Activated naive CD8-positive, alpha-beta T cell treated with anti-CD3 and anti-CD28 coated beads, Interleukin-2, amount 50 U/mL, for 16 hours (primary cell): ENCODE results near the gene CPNE4.

Experiments
- DNase-seq: peaks from one replicate; pipeline ENCODE4 v3.0.0-alpha.2; 2020; ENCODE audit warnings: low read depth, low spot score

The CPNE4 gene

DNA sequence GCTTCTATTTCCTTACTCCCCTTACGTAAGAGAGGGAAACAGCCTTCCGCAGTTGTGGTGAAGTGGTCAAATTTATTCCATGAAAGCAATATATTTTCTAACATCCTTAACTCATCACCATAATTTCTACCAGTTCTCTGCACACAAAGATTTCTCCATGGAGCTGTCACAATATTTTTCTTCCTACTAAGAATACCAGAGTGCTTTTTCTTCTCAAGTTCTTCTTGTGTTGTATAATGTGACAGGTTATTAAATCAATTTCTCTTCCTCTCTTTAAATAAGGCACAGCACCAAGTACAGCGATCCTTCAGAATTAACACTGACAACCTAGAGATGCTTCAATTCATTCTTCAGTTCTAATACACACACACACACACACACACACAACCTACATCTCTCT is 153.0 kb downstream of the CPNE4 start:
- no peak for DNase-seq

DNA sequence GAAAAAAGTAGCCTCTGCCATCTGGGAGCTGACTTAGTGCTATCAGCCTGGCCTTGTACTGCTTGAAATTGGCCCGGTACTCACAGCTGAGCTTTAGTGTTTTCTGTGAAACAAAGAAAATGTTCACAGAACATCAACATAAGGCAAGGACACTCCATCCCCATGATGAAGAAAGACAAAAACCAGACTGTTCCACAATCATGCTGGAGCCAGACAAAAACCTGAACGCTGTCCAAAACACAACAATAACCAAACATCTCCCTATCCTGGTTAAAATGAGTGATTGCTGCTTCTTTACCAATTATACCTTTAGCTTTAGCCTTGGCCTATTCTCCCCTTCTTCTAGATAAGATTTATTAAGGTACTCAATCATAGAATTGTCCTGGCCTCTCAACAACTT is 153.9 kb downstream of the CPNE4 start:
- DNase-seq: no peak

DNA sequence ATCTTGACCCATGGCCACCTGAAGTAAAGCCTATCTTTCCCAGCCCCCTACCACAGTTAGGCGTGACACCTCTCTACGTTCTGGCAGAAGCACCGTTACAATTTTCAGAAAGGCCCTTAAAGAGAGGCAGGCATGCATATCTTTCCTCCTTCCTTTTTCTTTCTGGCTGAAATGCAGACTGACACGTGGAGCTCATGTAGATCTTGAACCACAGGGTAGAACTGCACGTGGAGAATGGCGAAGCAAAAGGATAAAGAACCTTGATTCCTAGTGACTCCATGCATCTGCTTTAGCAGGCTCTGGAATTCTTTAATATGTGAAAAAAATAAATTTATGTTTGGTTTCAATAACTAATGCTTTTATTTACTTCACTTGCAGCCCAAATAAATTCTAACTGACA is 166.6 kb downstream of the CPNE4 start:
- no peak for DNase-seq

DNA sequence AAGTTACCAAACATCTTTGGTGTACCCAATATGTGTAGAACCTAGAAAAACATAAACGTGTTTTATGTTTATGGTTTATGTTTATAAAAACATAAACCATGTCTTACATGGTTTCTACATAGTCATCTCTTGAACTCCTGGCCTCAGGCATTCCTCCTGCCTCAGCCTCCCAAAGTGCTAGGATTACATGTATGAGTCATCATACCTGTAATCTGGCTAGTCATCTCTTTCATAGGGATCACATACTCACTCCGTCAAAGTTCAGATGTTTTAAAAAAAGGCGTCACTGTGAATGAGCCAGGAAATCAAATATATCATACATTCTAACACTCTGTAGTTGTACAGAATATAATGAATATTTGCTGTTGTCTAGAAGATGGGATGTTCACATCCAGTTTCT is 178.6 kb downstream of the CPNE4 start:
- no peak for DNase-seq

GRCh38 chr3:131850223-131850622 is 184.6 kb downstream of the CPNE4 start:
- no peak for DNase-seq

DNA sequence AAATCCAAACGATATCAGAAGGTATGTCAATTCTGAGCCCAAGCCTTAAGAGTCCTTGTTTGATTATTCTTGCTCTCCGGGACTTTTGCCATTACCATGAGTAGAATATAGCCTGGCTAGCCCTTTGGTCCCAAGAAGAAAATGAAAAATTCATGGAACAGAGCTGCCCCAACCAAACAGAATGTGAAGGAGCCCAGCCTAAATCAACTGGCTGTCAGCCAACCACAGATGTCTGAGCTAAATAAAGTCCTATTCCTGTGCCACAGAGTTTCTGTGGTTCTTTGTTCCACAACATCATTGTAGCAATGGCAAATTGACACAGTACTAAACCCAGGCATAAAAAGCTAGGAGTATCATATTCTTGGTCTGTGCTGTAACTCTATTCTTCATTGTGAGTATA is 185.2 kb downstream of the CPNE4 start:
- no peak for DNase-seq

DNA sequence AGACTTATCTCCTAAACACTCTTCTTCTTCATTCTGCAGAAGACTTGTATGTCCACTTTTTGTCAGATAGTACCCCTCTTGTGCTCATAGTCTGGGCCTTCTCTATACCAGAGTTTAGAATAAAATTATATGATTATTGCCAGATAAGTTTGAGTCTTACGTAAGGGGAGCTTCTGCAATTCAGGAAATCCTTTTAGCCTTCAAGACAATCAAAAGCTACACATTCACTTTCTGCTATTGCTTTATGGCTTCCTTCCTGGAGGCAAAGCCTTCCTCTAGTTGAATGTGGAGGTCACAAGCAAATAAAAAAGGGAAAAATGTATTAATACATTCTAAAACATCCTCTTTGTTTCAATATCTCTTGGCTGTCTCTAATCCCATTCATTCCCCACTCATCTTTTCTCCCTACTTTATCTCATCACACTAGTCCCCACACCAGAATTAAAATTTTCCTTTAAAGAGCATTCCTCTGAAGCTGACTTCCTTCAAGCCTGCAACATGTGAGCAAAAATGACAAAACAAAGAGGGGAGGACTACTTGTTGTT is 186.8 kb downstream of the CPNE4 start:
- no peak for DNase-seq

- DNase-seq: no peak
These were observed 188.4 kb downstream of the CPNE4 start for GRCh38 chr3:131846296-131846924.

DNA sequence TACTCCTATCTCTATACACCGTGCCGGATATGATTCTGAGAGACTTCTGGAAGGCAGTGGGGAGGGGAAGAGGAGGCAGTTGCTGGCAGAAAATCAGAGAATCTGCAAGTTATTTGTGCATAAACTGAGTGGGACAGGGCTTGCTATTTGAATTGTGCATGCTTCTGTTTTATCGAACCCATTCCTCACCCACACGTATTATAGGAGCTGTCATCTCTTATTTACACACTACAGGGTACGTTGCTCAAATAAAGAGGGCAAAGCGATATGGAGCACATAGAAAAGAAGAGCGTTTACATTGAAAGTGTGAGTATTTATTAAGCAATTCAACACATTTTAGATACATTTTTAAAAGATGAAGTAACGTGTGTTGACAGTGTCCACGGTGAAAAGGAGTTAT is 191.6 kb downstream of the CPNE4 start:
- DNase-seq: no peak

GRCh38 chr3:131840156-131840797 is 194.5 kb downstream of the CPNE4 start:
- no peak for DNase-seq

- DNase-seq: no peak
These were observed 198.9 kb downstream of the CPNE4 start for GRCh38 chr3:131835906-131836305.

DNA sequence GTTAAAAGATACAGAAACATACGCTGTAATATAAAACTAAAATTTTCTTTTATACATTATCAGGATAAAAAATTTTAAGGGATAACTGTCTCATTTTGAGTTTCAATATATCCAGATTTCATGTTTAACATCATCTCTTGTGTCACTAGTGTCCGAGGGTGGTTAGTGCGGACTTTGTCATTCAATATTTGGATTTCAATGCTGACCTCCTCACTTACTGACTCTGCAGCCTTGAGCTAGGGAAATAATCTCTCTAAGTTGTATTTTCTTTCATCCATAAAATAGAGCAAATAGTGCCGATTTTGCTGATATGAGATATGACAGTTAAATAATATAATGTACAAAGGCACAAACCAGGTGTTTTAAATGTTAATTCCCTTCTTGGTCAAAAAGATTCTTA is 203.2 kb downstream of the CPNE4 start:
- no peak for DNase-seq

DNA sequence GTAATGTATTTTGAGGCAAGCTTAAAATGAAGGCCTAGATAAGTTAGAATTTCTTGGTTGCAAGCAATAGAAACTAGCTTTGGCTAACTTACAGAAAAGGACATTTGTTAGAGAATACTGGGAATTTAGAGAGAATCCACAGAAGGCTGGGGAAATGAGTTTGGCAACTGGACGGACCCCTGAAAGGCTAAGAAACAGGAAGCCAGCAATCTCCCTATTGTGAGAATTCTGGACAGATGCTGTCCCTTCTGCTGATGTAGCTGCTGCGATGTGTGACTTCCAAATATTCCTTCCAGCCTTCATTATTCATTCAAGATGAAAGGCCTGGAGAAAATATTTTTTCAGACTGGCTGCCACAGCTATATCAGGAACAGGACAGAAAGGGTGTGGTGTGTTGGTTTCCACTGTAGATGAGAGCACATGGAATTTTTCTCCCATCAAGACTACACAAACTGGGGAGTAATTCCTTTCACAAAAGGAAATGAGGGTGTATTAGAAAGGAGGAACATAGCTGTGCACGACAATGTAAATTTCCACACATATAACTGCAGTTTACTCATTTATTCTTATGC is 213.5 kb downstream of the CPNE4 start:
- DNase-seq: no peak

GRCh38 chr3:131819381-131820055 is 215.3 kb downstream of the CPNE4 start:
- no peak for DNase-seq

DNA sequence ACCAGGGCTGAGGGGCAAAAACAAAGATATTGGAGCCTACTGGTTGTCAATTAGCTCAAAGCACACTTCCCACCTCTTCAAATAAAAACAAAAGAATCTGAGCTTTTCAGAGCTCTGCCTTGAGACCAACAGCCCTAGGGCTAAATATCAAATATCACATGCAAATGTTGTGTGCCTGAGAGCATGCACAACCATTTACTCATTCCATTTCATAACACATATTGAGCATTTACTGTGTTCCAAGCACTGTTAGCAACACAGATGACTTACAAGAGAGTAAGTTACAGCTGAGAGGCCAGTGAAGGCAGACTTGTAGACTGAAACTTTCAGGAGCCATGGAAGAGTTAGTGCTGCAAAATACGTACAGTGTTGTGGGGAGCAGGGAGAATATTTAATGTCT is 222.4 kb downstream of the CPNE4 start:
- no peak for DNase-seq

DNA sequence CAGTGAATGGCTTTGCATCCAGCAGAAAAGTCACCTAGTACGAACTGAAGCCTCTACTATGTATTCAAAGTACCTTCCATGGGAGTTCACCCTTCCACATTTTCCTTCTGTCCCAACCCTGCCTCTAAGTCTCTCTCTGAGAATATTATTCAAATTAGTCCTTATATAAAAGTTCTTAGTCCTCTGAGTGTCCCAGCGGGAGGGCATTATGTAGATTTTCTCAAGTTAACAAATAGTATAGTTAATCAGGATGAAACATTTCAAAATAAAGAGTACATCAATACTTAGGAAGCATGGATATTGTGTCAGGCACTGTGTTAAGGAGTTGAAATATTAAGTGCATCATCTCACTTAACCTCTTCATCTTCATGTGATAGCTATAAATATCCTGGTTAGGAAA is 223.3 kb downstream of the CPNE4 start:
- DNase-seq: no peak

DNA sequence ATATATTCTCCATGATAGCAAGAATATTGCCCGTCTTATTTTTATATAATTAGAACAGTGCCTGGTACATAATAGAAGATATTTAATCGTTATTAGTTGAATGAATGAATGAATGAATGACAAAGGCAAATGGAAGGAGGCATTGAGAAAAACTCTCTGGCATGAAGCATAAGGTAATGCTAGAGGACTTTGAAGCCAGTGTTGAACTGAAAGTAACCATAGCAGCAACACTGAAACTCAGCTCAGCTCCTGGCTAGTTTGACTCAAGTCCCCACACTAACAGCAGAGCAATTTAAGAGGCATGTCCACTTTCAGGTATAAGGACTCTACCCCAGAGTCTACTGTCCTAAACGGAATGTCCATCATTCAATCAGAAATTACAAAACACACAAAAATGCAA is 227.0 kb downstream of the CPNE4 start:
- no peak for DNase-seq

DNA sequence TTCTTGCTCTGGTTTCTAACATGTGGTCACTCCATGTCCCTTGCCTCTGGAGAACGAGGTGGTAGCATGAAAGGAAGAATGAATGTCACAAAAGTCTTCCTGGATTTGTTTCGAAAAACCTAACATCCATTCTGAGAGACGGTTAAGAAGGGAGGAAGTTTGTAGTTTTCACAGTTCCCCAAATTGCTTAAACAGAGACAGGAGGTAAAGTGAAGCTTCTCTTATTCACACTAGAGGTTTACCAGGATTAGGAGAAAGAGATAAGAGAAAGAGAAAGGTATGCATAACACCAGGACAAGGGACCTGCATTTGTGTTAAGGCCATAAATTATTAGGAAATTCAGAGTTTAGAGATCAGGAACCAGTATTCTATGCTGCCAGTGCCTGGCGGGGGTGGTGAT is 228.1 kb downstream of the CPNE4 start:
- DNase-seq: no peak

GRCh38 chr3:131804565-131805133 is 230.2 kb downstream of the CPNE4 start:
- DNase-seq: no peak

GRCh38 chr3:131803113-131803512 is 231.7 kb downstream of the CPNE4 start:
- DNase-seq: no peak

DNA sequence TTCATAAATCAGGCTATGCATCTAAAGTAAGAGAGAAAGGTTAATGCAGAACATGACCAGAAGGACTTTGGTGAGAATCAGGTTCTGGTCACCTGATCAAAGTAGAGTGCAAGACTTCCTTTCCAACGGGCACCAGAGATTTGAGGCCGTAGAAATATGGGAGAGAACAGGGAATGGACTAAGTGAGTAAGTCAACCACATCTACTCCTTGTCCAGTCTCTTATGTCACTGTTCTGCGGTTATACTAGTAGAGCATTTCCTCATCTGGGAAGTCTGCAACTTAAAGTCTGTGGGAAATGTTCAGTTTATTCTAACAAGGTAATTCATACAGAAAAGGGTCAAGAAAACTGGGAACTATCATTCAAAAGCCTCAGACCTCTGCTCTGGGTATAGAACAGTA is 232.8 kb downstream of the CPNE4 start:
- no peak for DNase-seq

- no peak for DNase-seq
These were observed 233.2 kb downstream of the CPNE4 start for GRCh38 chr3:131801566-131801965.
